Measurements from ENCODE around the gene MON2. TPM values are rescaled to one million over a fixed set of nuclear protein-coding genes. Genes with fewer than 3 reads are reported as not detected.

MON2 gene
- total and polyA plus RNA-seq, 2 donors (not counting 1 experiment from before 2014, with no cell fraction given): 12.3 to 43.8 TPM

GRCh38 chr12:62578726-62579125 lies 112.1 kb downstream of the MON2 start:
- Histone ChIP-seq H3K27me3 (ENCODE audit: control insufficient read depth, insufficient read depth, low read length) (no peaks in the 10 kb centered on the region), H3K4me1 (ENCODE audit: control insufficient read depth, extremely low read depth, insufficient read depth, low read length) (no peaks in the 10 kb centered on the region), H2AFZ (ENCODE audit: low read length) (no peak overlapping the region), H3K9me3 (ENCODE audit: control insufficient read depth, insufficient read depth, low read depth, low read length) (no peaks in the 10 kb centered on the region), H4K20me1 (ENCODE audit: control insufficient read depth, extremely low read depth, insufficient read depth, low read length) (no peaks in the 10 kb centered on the region), H3K79me2 (ENCODE audit: control insufficient read depth, insufficient read depth, low read length) (no peaks in the 10 kb centered on the region), H3K36me3 (ENCODE audit: control insufficient read depth, insufficient read depth, low read length) (no peaks in the 10 kb centered on the region), H3K4me3 (replicated peaks in 1 of 4; ENCODE audit: control extremely low read depth in 1 of 4, insufficient read depth in 1 of 4, low read depth in 3 of 4, low read length in 4 of 4) (no peak overlapping the region), H3K9ac (ENCODE audit: insufficient read depth, low read length) (no peak overlapping the region), H3K4me2 (ENCODE audit: extremely low read depth, insufficient read depth, low read length) (no peak overlapping the region), H3K27ac (ENCODE audit: insufficient read depth, low read length) (no peak overlapping the region)
- DNase-seq (ENCODE audit: low read depth in 2 of 2): no peak
- TF ChIP-seq CTCF (conservative IDR thresholded peaks at IDR 0.05 in 1 of 2, IDR thresholded peaks at IDR 0.05 in 1 of 2; ENCODE audit: low read depth in 1 of 2, low read length in 2 of 2) (no peak), EZH2 (IDR thresholded peaks at IDR 0.05; ENCODE audit: low read length, missing control alignments) (no peak)

GRCh38 chr12:62581288-62582064 lies 114.8 kb downstream of the MON2 start:
- Histone ChIP-seq H3K9ac (ENCODE audit: insufficient read depth, low read length) (no peak overlapping the region), H3K9me3 (ENCODE audit: control insufficient read depth, insufficient read depth, low read depth, low read length) (no peaks in the 10 kb centered on the region)
- TF ChIP-seq CTCF (conservative IDR thresholded peaks at IDR 0.05 in 1 of 2, IDR thresholded peaks at IDR 0.05 in 1 of 2; ENCODE audit: low read depth in 1 of 2, low read length in 2 of 2) (peak; percentile 57 to 69), EZH2 (IDR thresholded peaks at IDR 0.05; ENCODE audit: low read length, missing control alignments) (no peak)

GRCh38 chr12:62582065-62582366 lies 115.4 kb downstream of the MON2 start:
- Histone ChIP-seq H3K27me3 (ENCODE audit: control insufficient read depth, insufficient read depth, low read length) (no peaks in the 10 kb centered on the region), H3K79me2 (ENCODE audit: control insufficient read depth, insufficient read depth, low read length) (no peaks in the 10 kb centered on the region), H3K9ac (ENCODE audit: insufficient read depth, low read length) (no peak overlapping the region), H3K9me3 (ENCODE audit: control insufficient read depth, insufficient read depth, low read depth, low read length) (no peaks in the 10 kb centered on the region), H3K36me3 (ENCODE audit: control insufficient read depth, insufficient read depth, low read length) (peaks cover 1% of the 10 kb centered on the region), H3K4me1 (ENCODE audit: control insufficient read depth, extremely low read depth, insufficient read depth, low read length) (no peaks in the 10 kb centered on the region), H3K4me2 (ENCODE audit: extremely low read depth, insufficient read depth, low read length) (no peak overlapping the region), H2AFZ (ENCODE audit: low read length) (no peak overlapping the region), H4K20me1 (ENCODE audit: control insufficient read depth, extremely low read depth, insufficient read depth, low read length) (no peaks in the 10 kb centered on the region), H3K27ac (ENCODE audit: insufficient read depth, low read length) (no peak overlapping the region), H3K4me3 (replicated peaks in 1 of 4; ENCODE audit: control extremely low read depth in 1 of 4, insufficient read depth in 1 of 4, low read depth in 3 of 4, low read length in 4 of 4) (no peak overlapping the region)
- no peak for DNase-seq (ENCODE audit: low read depth in 2 of 2)
- TF ChIP-seq CTCF (conservative IDR thresholded peaks at IDR 0.05 in 1 of 2, IDR thresholded peaks at IDR 0.05 in 1 of 2; ENCODE audit: low read depth in 1 of 2, low read length in 2 of 2) (no peak), EZH2 (IDR thresholded peaks at IDR 0.05; ENCODE audit: low read length, missing control alignments) (no peak)

More at GRCh38 chr12:62581288-62582064, 114.8 kb downstream of the MON2 start:
- Histone ChIP-seq H3K79me2 (ENCODE audit: control insufficient read depth, insufficient read depth, low read length) (no peaks in the 10 kb centered on the region), H2AFZ (ENCODE audit: low read length) (no peak overlapping the region), H3K27me3 (ENCODE audit: control insufficient read depth, insufficient read depth, low read length) (no peaks in the 10 kb centered on the region), H3K4me3 (replicated peaks in 1 of 4; ENCODE audit: control extremely low read depth in 1 of 4, insufficient read depth in 1 of 4, low read depth in 3 of 4, low read length in 4 of 4) (no peak overlapping the region), H3K27ac (ENCODE audit: insufficient read depth, low read length) (no peak overlapping the region), H3K4me1 (ENCODE audit: control insufficient read depth, extremely low read depth, insufficient read depth, low read length) (no peaks in the 10 kb centered on the region), H4K20me1 (ENCODE audit: control insufficient read depth, extremely low read depth, insufficient read depth, low read length) (no peaks in the 10 kb centered on the region), H3K4me2 (ENCODE audit: extremely low read depth, insufficient read depth, low read length) (no peak overlapping the region), H3K36me3 (ENCODE audit: control insufficient read depth, insufficient read depth, low read length) (peaks cover 1% of the 10 kb centered on the region)
- DNase-seq (ENCODE audit: low read depth in 2 of 2): peak; percentile 54 to 79
